Thyroid gland (tissue), 4 donors: Measurements from ENCODE around the gene ZNF48. TPM values are rescaled to one million over a fixed set of nuclear protein-coding genes. Genes with fewer than 3 reads are reported as not detected.

Experiments used
- DNase-seq, 2 donors: peaks; one replicate each; pipeline ENCODE4 v3.0.0-alpha.2; 2019
- H3K27ac ChIP-seq, 3 donors: fragments of 200-600 bp; sonication (generic); 1 replicate in 2 of 3; 2 replicates in 1 of 3; pipeline ENCODE4 v1.5.1; 2016 to 2019; ENCODE audit warnings: mild to moderate bottlenecking in 1 of 3, moderate library complexity in 1 of 3
- H3K27me3 ChIP-seq: fragments of 200-600 bp; sonication (generic); one replicate; pipeline ENCODE4 v1.5.1; 2019
- H3K36me3 ChIP-seq, 2 donors: fragments of 200-600 bp; sonication (generic); one replicate each; pipeline ENCODE4 v1.5.1; 2016 to 2019
- H3K4me1 ChIP-seq, 2 donors: fragments of 200-600 bp; sonication (generic); one replicate each; pipeline ENCODE4 v1.5.1; 2017 to 2019
- H3K4me3 ChIP-seq, 3 donors: fragments of 200-600 bp; sonication (generic); replicated peaks in 1 of 3; 1 replicate in 2 of 3; 2 replicates in 1 of 3; pipeline ENCODE4 v1.5.1; 2016; ENCODE audit warnings: mild to moderate bottlenecking in 1 of 3
- H3K9me3 ChIP-seq: fragments of 200-600 bp; sonication (generic); one replicate; pipeline ENCODE4 v1.5.1; 2017
- CTCF ChIP-seq, 6 experiments: fragments of 200-600 bp in 3 of 6; fragments of 450-650 bp in 3 of 6; sonication (generic) in 3 of 6; IDR thresholded peaks; one replicate each; pipeline ENCODE4 v1.5.1; 2016 to 2019; ENCODE audit warnings: antibody characterized with exemption in 6 of 6, mild to moderate bottlenecking in 2 of 6, inconsistent platforms in 1 of 6, moderate library complexity in 1 of 6
- POLR2A ChIP-seq, 2 donors: fragments of 450-650 bp; IDR thresholded peaks; one replicate each; pipeline ENCODE4 v1.6.1; 2017; ENCODE audit warnings: antibody characterized with exemption in 2 of 2, mild to moderate bottlenecking in 2 of 2, moderate library complexity in 1 of 2
- WGBS, 2 donors: methylation state at CpG; one replicate each; pipeline ENCODE4 v1.1.5; 2017; 5-methylcytosine and 5-hydroxymethylcytosine counted together
- intact Hi-C: fragments of 100-400 bp; cut with DNase I; formaldehyde crosslinking; loops from one replicate; pipeline ENCODE4 v1.15.1; 2023
- total RNA-seq, 4 donors: library from RNA; depleted of rRNA; stranded (reverse); fragments of >200 nt; gene quantifications; one replicate each; pipeline ENCODE4 v1.2.3, GENCODE V29; 2016

Gene ZNF48
- total RNA-seq, 4 donors from 2014 or later: 8.5 to 12.2 (median 9.4) TPM

- Histone ChIP-seq H3K36me3 (peaks cover 31 to 34% of the 10 kb centered on the region in 2 donors), H3K4me3 (peak overlapping the region in 1 of 3 donors; percentile 93), H3K27ac (peak overlapping the region in 2 of 3 donors; percentile 95 to 96), H3K9me3 (no peaks in the 10 kb centered on the region), H3K4me1 (peaks cover 42 to 43% of the 10 kb centered on the region in 2 donors), H3K27me3 (no peaks in the 10 kb centered on the region)
- intact Hi-C loops: no loop called here
- DNase-seq: peak; percentile 51 to 61
- TF ChIP-seq POLR2A (IDR thresholded peaks at IDR 0.05) (no peak), CTCF (IDR thresholded peaks at IDR 0.05) (no peak)
- WGBS, 2 donors: 78 to 91% methylated on average over 9 to 12 of the region's 12 CpGs
Measured at GRCh38 chr16:30356401-30357084, 38.7 kb upstream of the ZNF48 start.

- Histone ChIP-seq H3K9me3 (no peaks in the 10 kb centered on the region), H3K27ac (no peak overlapping the region), H3K4me3 (no peak overlapping the region), H3K4me1 (peaks cover 36% of the 10 kb centered on the region in 2 donors), H3K36me3 (peaks cover 31 to 34% of the 10 kb centered on the region in 2 donors), H3K27me3 (no peaks in the 10 kb centered on the region)
- TF ChIP-seq CTCF (IDR thresholded peaks at IDR 0.05) (no peak), POLR2A (IDR thresholded peaks at IDR 0.05) (no peak)
- intact Hi-C loops: no loop called here
- 67 to 80% methylated on average over 4 to 5 of the region's 5 CpGs for WGBS, 2 donors
- no peak for DNase-seq
Measured at GRCh38 chr16:30357085-30357714, 38.0 kb upstream of the ZNF48 start.

- intact Hi-C loops: no loop called here
- Histone ChIP-seq H3K36me3 (peaks cover 30% of the 10 kb centered on the region in 2 donors), H3K4me1 (peaks cover 29% of the 10 kb centered on the region in 2 donors), H3K4me3 (no peak overlapping the region), H3K27ac (no peak overlapping the region), H3K27me3 (no peaks in the 10 kb centered on the region), H3K9me3 (no peaks in the 10 kb centered on the region)
- 91% methylated on average over 24 to 37 of the region's 37 CpGs for WGBS, 2 donors
- DNase-seq: no peak
- TF ChIP-seq POLR2A (IDR thresholded peaks at IDR 0.05) (no peak), CTCF (IDR thresholded peaks at IDR 0.05) (no peak)
Measured at GRCh38 chr16:30357715-30358576, 37.3 kb upstream of the ZNF48 start.

- Histone ChIP-seq H3K4me1 (peaks cover 23% of the 10 kb centered on the region in 2 donors), H3K9me3 (no peaks in the 10 kb centered on the region), H3K4me3 (no peak overlapping the region), H3K36me3 (peaks cover 24% of the 10 kb centered on the region in 2 donors), H3K27ac (no peak overlapping the region), H3K27me3 (no peaks in the 10 kb centered on the region)
- DNase-seq: no peak
- WGBS, 2 donors: 97 to 100% methylated on average over 7 of the region's 9 CpGs
- no peak for TF ChIP-seq CTCF (IDR thresholded peaks at IDR 0.05)
- TF ChIP-seq POLR2A (IDR thresholded peaks at IDR 0.05): no peak
- intact Hi-C loops: no loop called here
Measured at GRCh38 chr16:30358577-30358936, 36.7 kb upstream of the ZNF48 start.
